ENCODE results near the gene IKZF4. TPM values are rescaled to one million over a fixed set of nuclear protein-coding genes. Genes with fewer than 3 reads are reported as not detected.

The IKZF4 gene
- total RNA-seq, 1 experiment from 2014 or later: 13.9 TPM

DNA sequence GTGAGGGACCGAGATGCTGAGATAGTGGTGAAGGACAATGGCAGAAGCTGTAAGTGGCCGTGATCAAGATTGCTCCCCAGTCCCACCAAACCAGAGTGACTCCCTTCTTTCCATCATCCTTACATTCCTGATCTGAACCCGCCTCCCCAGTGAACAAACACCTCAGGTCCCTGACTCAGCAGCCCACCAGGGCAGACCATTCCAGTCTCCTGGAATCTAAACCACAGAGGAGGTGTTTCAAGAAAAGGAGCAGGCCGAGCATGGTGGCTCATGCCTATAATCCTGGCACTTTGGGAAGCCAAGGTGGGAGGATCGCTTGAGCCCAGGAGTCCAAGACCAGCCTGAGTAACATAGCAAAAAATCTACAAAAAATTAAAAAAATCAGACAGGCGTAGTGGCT, 65.8 kb downstream of the IKZF4 start:
- Histone ChIP-seq H3K4me2 (ENCODE audit: insufficient read depth, insufficient read length, low read length) (no peak overlapping the region), H3K79me2 (ENCODE audit: insufficient read depth, low read length) (peaks cover 6% of the 10 kb centered on the region; the same call in 1 of the 2 replicates), H2BK120ac (ENCODE audit: low read depth, low read length, poor library complexity, severe bottlenecking) (no peak overlapping the region), H3K23ac (ENCODE audit: insufficient read length, low read depth, low read length) (no peak overlapping the region), H3K23me2 (ENCODE audit: insufficient read length, low read depth, low read length, poor library complexity, severe bottlenecking) (no peaks in the 10 kb centered on the region), H3T11ph (ENCODE audit: low read length) (no peak overlapping the region), H3K4ac (ENCODE audit: low read depth, low read length) (no peak overlapping the region), H4K20me1 (ENCODE audit: control insufficient read depth, insufficient read depth, insufficient read length) (no peaks in the 10 kb centered on the region), H3K4me1 (ENCODE audit: insufficient read depth, low read length) (no peaks in the 10 kb centered on the region), H2BK15ac (ENCODE audit: low read depth, low read length) (no peak overlapping the region), H2BK20ac (ENCODE audit: low read depth, low read length, poor library complexity, severe bottlenecking) (no peak overlapping the region), H3K14ac (ENCODE audit: insufficient read depth, low read length) (no peak overlapping the region), H3K9me3 (ENCODE audit: control insufficient read depth, low read depth, low read length) (no peaks in the 10 kb centered on the region), H3K27me3 (ENCODE audit: insufficient read depth, low read length) (no peaks in the 10 kb centered on the region), H4K91ac (ENCODE audit: insufficient read length, low read depth, low read length) (no peak overlapping the region), H3K18ac (ENCODE audit: insufficient read length, low read depth, low read length) (no peak overlapping the region), H4K8ac (replicated peaks; ENCODE audit: insufficient read length, low read depth, low read length) (no peak overlapping the region), H2BK12ac (ENCODE audit: insufficient read length, low read depth, low read length) (no peak overlapping the region), H3K27ac (ENCODE audit: insufficient read length, low read depth, low read length) (no peak overlapping the region), H4K5ac (ENCODE audit: insufficient read length, low read depth, low read length) (no peak overlapping the region), H3K9ac (ENCODE audit: extremely low read depth, insufficient read length, low read length) (no peak overlapping the region), H3K56ac (ENCODE audit: insufficient read length, low read depth, low read length) (no peak overlapping the region), H2AFZ (ENCODE audit: low read length) (no peak overlapping the region), H2AK5ac (ENCODE audit: insufficient read length, low read length) (no peak overlapping the region), H3K79me1 (ENCODE audit: insufficient read depth, low read depth, low read length, poor library complexity, severe bottlenecking) (no peaks in the 10 kb centered on the region), H2BK5ac (ENCODE audit: insufficient read length, low read length) (no peak overlapping the region)
- Mint-ChIP-seq H3K27ac (peak overlapping the region in 2 of 3 experiments; percentile 47 to 49; a peak in 2 of 7 replicates), H3K27me3 (ENCODE audit: low read depth) (no peaks in the 10 kb centered on the region), H3K4me3 (no peak overlapping the region; a peak in 1 of 5 replicates), H3K9me3 (no peaks in the 10 kb centered on the region), H3K36me3 (ENCODE audit: insufficient read depth in 1 of 3, low read depth in 3 of 3) (peaks cover 33 to 73% (median 70%) of the 10 kb centered on the region in 3 experiments), H3K4me1 (peaks cover 5 to 8% of the 10 kb centered on the region in 2 experiments)
- no CpG with 5 or more reads among the region's 6 CpGs for whole genome bisulfite sequencing (ENCODE audit: extremely low coverage, insufficient read length, low lambda C conversion rate)
- TF ChIP-seq, protein P1, sequence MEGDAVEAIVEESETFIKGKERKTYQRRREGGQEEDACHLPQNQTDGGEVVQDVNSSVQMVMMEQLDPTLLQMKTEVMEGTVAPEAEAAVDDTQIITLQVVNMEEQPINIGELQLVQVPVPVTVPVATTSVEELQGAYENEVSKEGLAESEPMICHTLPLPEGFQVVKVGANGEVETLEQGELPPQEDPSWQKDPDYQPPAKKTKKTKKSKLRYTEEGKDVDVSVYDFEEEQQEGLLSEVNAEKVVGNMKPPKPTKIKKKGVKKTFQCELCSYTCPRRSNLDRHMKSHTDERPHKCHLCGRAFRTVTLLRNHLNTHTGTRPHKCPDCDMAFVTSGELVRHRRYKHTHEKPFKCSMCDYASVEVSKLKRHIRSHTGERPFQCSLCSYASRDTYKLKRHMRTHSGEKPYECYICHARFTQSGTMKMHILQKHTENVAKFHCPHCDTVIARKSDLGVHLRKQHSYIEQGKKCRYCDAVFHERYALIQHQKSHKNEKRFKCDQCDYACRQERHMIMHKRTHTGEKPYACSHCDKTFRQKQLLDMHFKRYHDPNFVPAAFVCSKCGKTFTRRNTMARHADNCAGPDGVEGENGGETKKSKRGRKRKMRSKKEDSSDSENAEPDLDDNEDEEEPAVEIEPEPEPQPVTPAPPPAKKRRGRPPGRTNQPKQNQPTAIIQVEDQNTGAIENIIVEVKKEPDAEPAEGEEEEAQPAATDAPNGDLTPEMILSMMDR (conservative IDR thresholded peaks at IDR 0.05): no peak
- no peak for DNase-seq
